GM12864 (cell line): ENCODE measurements around the gene MYCT1.

Experiments
- DNase-seq: peaks from one replicate; pipeline ENCODE4 v3.0.0-alpha.2; 2011; ENCODE audit warnings: low read depth
- H3K4me3 ChIP-seq: 2 replicates; pipeline ENCODE4 v1.5.1; 2011; ENCODE audit warnings: mild to moderate bottlenecking, low read depth, low read length, control low read depth
- CTCF ChIP-seq: IDR thresholded peaks from 2 replicates; pipeline ENCODE4 v1.5.1; 2011; ENCODE audit warnings: low read depth, mild to moderate bottlenecking, moderate library complexity, low read length, control low read depth, inconsistent platforms; ENCODE audit errors: missing control alignments

MYCT1 gene

GRCh38 chr6:152697634-152698033, at the start of gene MYCT1:
TSS of gene MYCT1 (plus strand) at chr6:152697897. CDS start at chr6:152697903, 6 bp downstream.
- no peak for TF ChIP-seq CTCF
- no peak for DNase-seq
- H3K4me3 ChIP-seq: no peak within 1 kb of the TSS

GRCh38 chr6:152648105-152648504, 49.6 kb upstream of the MYCT1 start:
- DNase-seq: no peak
- TF ChIP-seq CTCF: no peak
- no peak overlapping the region for H3K4me3 ChIP-seq

GRCh38 chr6:152651986-152652385, 45.7 kb upstream of the MYCT1 start:
- H3K4me3 ChIP-seq: no peak overlapping the region
- TF ChIP-seq CTCF: no peak
- no peak for DNase-seq

GRCh38 chr6:152661776-152662175, 35.9 kb upstream of the MYCT1 start:
- no peak for TF ChIP-seq CTCF
- DNase-seq: no peak
- H3K4me3 ChIP-seq: no peak overlapping the region

- TF ChIP-seq CTCF: peak; percentile 12
- no peak for DNase-seq
- H3K4me3 ChIP-seq: no peak overlapping the region
Observed at GRCh38 chr6:152669895-152670294, 27.8 kb upstream of the MYCT1 start.

GRCh38 chr6:152671171-152671570, 26.5 kb upstream of the MYCT1 start:
- no peak for DNase-seq
- no peak for TF ChIP-seq CTCF
- H3K4me3 ChIP-seq: no peak overlapping the region

GRCh38 chr6:152673236-152673635, 24.5 kb upstream of the MYCT1 start:
- no peak for TF ChIP-seq CTCF
- no peak for DNase-seq
- H3K4me3 ChIP-seq: no peak overlapping the region
